ENCODE data around the gene KCNC2.

Gene KCNC2

GRCh38 chr12:75007133-75007532 lies 202.5 kb downstream of the KCNC2 start:
- no peak overlapping the region for H3K4me3 ChIP-seq
- H3K9ac ChIP-seq = no peak overlapping the region
- no peaks in the 10 kb centered on the region for H3K27me3 ChIP-seq
- H3K9me3 ChIP-seq = no peaks in the 10 kb centered on the region
- H3K4me2 ChIP-seq = no peak overlapping the region
- no peaks in the 10 kb centered on the region for H4K20me1 ChIP-seq
- no peaks in the 10 kb centered on the region for H3K4me1 ChIP-seq
- no peaks in the 10 kb centered on the region for H3K36me3 ChIP-seq
- TF ChIP-seq Cebpa-rat (IDR thresholded peaks at IDR 0.05) = no peak
- no peak overlapping the region for H3K27ac ChIP-seq

- H3K36me3 ChIP-seq = no peaks in the 10 kb centered on the region
- H3K4me2 ChIP-seq = no peak overlapping the region
- no peaks in the 10 kb centered on the region for H3K4me1 ChIP-seq
- no peak overlapping the region for H3K9ac ChIP-seq
- no peaks in the 10 kb centered on the region for H4K20me1 ChIP-seq
- TF ChIP-seq Cebpa-rat (IDR thresholded peaks at IDR 0.05) = no peak
- H3K27me3 ChIP-seq = no peaks in the 10 kb centered on the region
- H3K27ac ChIP-seq = no peak overlapping the region
- no peaks in the 10 kb centered on the region for H3K9me3 ChIP-seq
- H3K4me3 ChIP-seq = no peak overlapping the region
Observed at GRCh38 chr12:75000120-75000519, 209.5 kb downstream of the KCNC2 start.

GRCh38 chr12:74999474-74999873 lies 210.2 kb downstream of the KCNC2 start:
- Histone ChIP-seq H3K4me3 (no peak overlapping the region), H3K4me2 (no peak overlapping the region), H3K9ac (no peak overlapping the region), H3K9me3 (no peaks in the 10 kb centered on the region), H3K4me1 (no peaks in the 10 kb centered on the region), H3K27me3 (no peaks in the 10 kb centered on the region), H3K27ac (no peak overlapping the region), H3K36me3 (no peaks in the 10 kb centered on the region), H4K20me1 (no peaks in the 10 kb centered on the region)
- no peak for TF ChIP-seq Cebpa-rat (IDR thresholded peaks at IDR 0.05)

Data from BLaER1 (cell line).